Hepatocyte (in vitro differentiated cells): ENCODE results near the gene SYNGR3.

Experiments
- EZH2 ChIP-seq: fragments of 200-600 bp; sonication (generic); IDR thresholded peaks from 2 replicates; pipeline ENCODE4 v1.6.1; 2016; ENCODE audit warnings: antibody characterized with exemption, mild to moderate bottlenecking, borderline replicate concordance
- TF ChIP-seq, protein P1 (sequence below): fragments of 200-600 bp; sonication (generic); IDR thresholded peaks from 2 replicates; pipeline ENCODE4 v1.5.1; 2016; ENCODE audit warnings: antibody characterized with exemption, mild to moderate bottlenecking; ENCODE audit not compliant: poor library complexity

DNA sequence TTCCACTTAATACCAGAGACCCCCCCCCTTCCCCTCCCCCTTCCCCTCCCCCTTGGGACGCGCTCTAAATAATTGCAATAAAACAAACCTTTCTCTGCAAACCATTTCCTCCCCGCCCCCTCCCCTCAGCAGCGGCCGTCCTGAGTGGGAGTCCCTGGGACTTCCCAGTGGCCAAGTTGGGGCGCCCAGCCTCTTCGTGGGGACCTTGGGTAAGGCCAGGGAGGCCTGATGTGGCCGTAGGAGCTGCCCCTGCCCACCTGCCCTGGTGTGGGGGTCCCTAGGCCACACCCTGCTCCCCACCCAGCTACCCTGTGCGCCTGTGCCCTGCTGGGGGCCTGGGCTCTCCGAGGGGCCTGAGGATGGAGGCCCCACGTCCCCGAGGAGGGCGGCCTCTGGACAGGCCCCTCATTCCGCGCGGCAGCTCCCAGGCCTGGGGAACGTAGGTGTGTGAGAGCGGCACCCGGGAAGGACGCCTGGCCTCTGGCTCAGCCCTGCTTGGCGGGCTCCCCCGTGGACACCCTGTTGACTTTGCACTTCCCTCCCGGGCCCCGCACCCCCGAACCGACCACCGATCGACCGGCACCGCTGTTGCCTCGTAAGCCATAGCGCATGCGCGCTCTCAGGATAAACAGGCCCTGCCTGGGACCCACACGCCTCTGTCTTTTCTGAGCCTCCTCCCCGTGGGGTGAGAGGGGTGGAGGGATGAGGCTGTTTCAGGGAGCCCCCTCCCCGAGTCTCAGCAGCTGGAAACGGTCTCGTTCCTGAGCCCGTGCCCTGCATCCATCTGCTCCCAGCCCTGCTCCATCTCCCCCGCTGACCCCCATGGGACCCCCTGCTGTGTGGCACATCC is 48.8 kb downstream of the SYNGR3 start:
- TF ChIP-seq EZH2: no peak
- TF ChIP-seq, protein P1, sequence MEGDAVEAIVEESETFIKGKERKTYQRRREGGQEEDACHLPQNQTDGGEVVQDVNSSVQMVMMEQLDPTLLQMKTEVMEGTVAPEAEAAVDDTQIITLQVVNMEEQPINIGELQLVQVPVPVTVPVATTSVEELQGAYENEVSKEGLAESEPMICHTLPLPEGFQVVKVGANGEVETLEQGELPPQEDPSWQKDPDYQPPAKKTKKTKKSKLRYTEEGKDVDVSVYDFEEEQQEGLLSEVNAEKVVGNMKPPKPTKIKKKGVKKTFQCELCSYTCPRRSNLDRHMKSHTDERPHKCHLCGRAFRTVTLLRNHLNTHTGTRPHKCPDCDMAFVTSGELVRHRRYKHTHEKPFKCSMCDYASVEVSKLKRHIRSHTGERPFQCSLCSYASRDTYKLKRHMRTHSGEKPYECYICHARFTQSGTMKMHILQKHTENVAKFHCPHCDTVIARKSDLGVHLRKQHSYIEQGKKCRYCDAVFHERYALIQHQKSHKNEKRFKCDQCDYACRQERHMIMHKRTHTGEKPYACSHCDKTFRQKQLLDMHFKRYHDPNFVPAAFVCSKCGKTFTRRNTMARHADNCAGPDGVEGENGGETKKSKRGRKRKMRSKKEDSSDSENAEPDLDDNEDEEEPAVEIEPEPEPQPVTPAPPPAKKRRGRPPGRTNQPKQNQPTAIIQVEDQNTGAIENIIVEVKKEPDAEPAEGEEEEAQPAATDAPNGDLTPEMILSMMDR: no peak
